GM12878 (cell line): ENCODE results near the gene COASY. TPM values are rescaled to one million over a fixed set of nuclear protein-coding genes. Genes with fewer than 3 reads are reported as not detected.

Experiments
- ATAC-seq: fragments of 200-7000 bp; cut with Tn5 transposase; 3 replicates; pipeline ENCODE4 v1.9.1; 2020; ENCODE audit warnings: mild to moderate bottlenecking, moderate library complexity
- BruUV-seq: library from RNA; stranded (reverse); fragments of 400-500 nt; replicated peaks from 2 replicates; lab custom pipeline; 2021; lab: Mats Ljungman, UMichigan
- CTCF ChIA-PET: fragments of 300-600 bp; sonication (Branson Sonifier 250); formaldehyde crosslinking; extraction: SDS; loops from one replicate; lab custom pipeline; 2021; ENCODE audit warnings: inconsistent platforms; lab: Yijun Ruan, JAX
- POLR2A ChIA-PET: fragments of 350-600 bp; formaldehyde crosslinking; extraction: SDS; loops from one replicate; lab custom pipeline; 2021; ENCODE audit warnings: inconsistent platforms; lab: Charles Lee
- RAD21 ChIA-PET: fragments of 300-600 bp; sonication (Branson Sonifier 250); formaldehyde crosslinking; loops from one replicate; lab custom pipeline; 2023; ENCODE audit warnings: antibody characterized with exemption; ENCODE audit not compliant: unreplicated experiment; lab: Charles Lee
- SMC1A ChIA-PET: fragments of 300-600 bp; sonication (Branson Sonifier 250); formaldehyde crosslinking; loops from one replicate; lab custom pipeline; 2023; ENCODE audit not compliant: unreplicated experiment, uncharacterized antibody; lab: Charles Lee
- DNase-seq: peaks from one replicate; pipeline ENCODE4 v3.0.0-alpha.2; 2011; ENCODE audit warnings: low read depth, low spot score
- FAIRE-seq: peaks from 3 replicates; lab custom pipeline; 2011; peaks lifted over from hg19 to GRCh38; lab: Jason Lieb, UNC
- H2AFZ ChIP-seq: 2 replicates; pipeline ENCODE4 v1.6.0; 2011; ENCODE audit warnings: low read depth, low read length, control low read depth; ENCODE audit not compliant: control insufficient read depth
- H3K27ac ChIP-seq: 2 replicates; pipeline ENCODE4 v1.5.1; 2011; ENCODE audit warnings: control low read depth; ENCODE audit not compliant: control insufficient read depth, insufficient read depth
- H3K27me3 ChIP-seq, 2 experiments: replicated peaks in 1 of 2; 2 replicates each; pipeline versions ENCODE4 v1.6.0 to v1.6.1; 2011; ENCODE audit warnings: low read length in 1 of 2; ENCODE audit not compliant: control insufficient read depth in 2 of 2, insufficient read depth in 2 of 2
- H3K36me3 ChIP-seq, 2 experiments: 2 replicates each; pipeline ENCODE4 v1.5.1; 2011; ENCODE audit warnings: low read length in 1 of 2; ENCODE audit not compliant: control insufficient read depth in 2 of 2, insufficient read depth in 2 of 2
- H3K4me1 ChIP-seq: 2 replicates; pipeline ENCODE4 v1.6.1; 2011; ENCODE audit warnings: mild to moderate bottlenecking, low read length, moderate library complexity, mixed read lengths; ENCODE audit not compliant: control insufficient read depth, insufficient read depth
- H3K4me2 ChIP-seq: 2 replicates; pipeline ENCODE4 v1.6.0; 2011; ENCODE audit warnings: control low read depth; ENCODE audit not compliant: control insufficient read depth, insufficient read depth
- H3K4me3 ChIP-seq: fragments of 200-600 bp; sonication (generic); 2 replicates; pipeline ENCODE4 v1.5.1; 2016
- H3K79me2 ChIP-seq: 2 replicates; pipeline ENCODE4 v1.6.0; 2011; ENCODE audit warnings: low read length; ENCODE audit not compliant: control insufficient read depth, insufficient read depth
- H3K9ac ChIP-seq: 2 replicates; pipeline ENCODE4 v1.8.0; 2011; ENCODE audit warnings: low read length, control low read depth, mixed read lengths; ENCODE audit not compliant: control insufficient read depth, insufficient read depth
- H3K9me3 ChIP-seq: replicated peaks from 3 replicates; pipeline ENCODE4 v1.5.1; 2011; ENCODE audit warnings: mild to moderate bottlenecking, low read length; ENCODE audit not compliant: control insufficient read depth, insufficient read depth
- H4K20me1 ChIP-seq: 2 replicates; pipeline ENCODE4 v1.6.0; 2011; ENCODE audit not compliant: control insufficient read depth, insufficient read depth
- CREB1 ChIP-seq: IDR thresholded peaks from 2 replicates; pipeline ENCODE4 v1.6.1; 2012; ENCODE audit warnings: low read depth, mild to moderate bottlenecking, inconsistent platforms
- MLLT1 ChIP-seq: fragments of 450-650 bp; IDR thresholded peaks from 2 replicates; pipeline ENCODE4 v1.6.1; 2016; ENCODE audit warnings: mild to moderate bottlenecking
- MXI1 ChIP-seq: fragments of 150-350 bp; IDR thresholded peaks from 2 replicates; pipeline ENCODE4 v1.6.1; 2011; ENCODE audit warnings: low read depth, mild to moderate bottlenecking, inconsistent platforms, low read length, improper control_type of control experiment
- SIN3A ChIP-seq: IDR thresholded peaks from 2 replicates; pipeline ENCODE4 v1.6.1; 2012; ENCODE audit warnings: low read depth, low read length, improper control_type of control experiment
- SMC3 ChIP-seq: IDR thresholded peaks from 2 replicates; pipeline ENCODE4 v1.6.1; 2011; ENCODE audit warnings: low read length, improper control_type of control experiment, borderline replicate concordance
- WGBS: methylation state at CpG from one replicate; pipeline ENCODE4 v1.1.6; 2016; ENCODE audit warnings: low lambda C conversion rate; ENCODE audit not compliant: insufficient replicate concordance, insufficient coverage; ENCODE audit errors: missing lambda C conversion rate; 5-methylcytosine and 5-hydroxymethylcytosine counted together
- in situ Hi-C: fragments of 300-500 bp; cut with MboI; formaldehyde crosslinking; loops from 9 replicates; pipeline ENCODE4 v1.14.3; 2018; ENCODE audit warnings: mixed read lengths
- intact Hi-C: fragments of 100-400 bp; cut with micrococcal nuclease; formaldehyde crosslinking; loops from one replicate; pipeline ENCODE4 v1.14.2; 2022; ENCODE audit not compliant: unreplicated experiment
- polyA plus RNA-seq, 11 experiments: library from polyadenylated mRNA; depleted of rRNA in 4 of 11; unstranded in 6 of 11; stranded (reverse) in 5 of 11; fragments of >200 nt; fragmentation: Nextera tagmentation in 4 of 11; fragmentation: Illumina TruSeq in 1 of 11; extraction: Ambion mirVana in 4 of 11; extraction: Trizol in 1 of 11; gene quantifications; 1 replicate in 1 of 11; 2 replicates in 10 of 11; pipeline versions ENCODE4 v1.2.1 to v1.2.3, GENCODE V29; 2011 to 2016; ENCODE audit warnings: inconsistent platforms in 2 of 11, missing spikeins in 2 of 11, low read depth in 1 of 11
- total RNA-seq, 4 experiments: library from RNA; depleted of rRNA in 3 of 4; stranded (reverse); fragments of >200 nt in 3 of 4; fragmentation: Illumina TruSeq in 1 of 4; extraction: Trizol in 1 of 4; gene quantifications; 2 replicates each; pipeline versions ENCODE4 v1.2.1 to v1.2.3, GENCODE V29; 2013 to 2021

COASY gene
- total and polyA plus RNA-seq, 10 of the 15 experiments (the other 5 are each of a cell fraction or from before 2014, with no cell fraction given), result 18.6 to 93.9 (median 43.2) TPM

- TF ChIP-seq SMC3 (no peak), CREB1 (no peak), SIN3A (no peak)
Observed at GRCh38 chr17:42598905-42599304, 37.0 kb downstream of the COASY start (continued).

- POLR2A ChIA-PET, result interaction anchor here (3.0 to 3.9 kb wide), 2 partner anchors 25 to 74 kb away, joined by 21 to 26 read pairs; partner anchors contain the start of genes PLEKHH3 and PSMC3IP
- H2AFZ ChIP-seq, result no peak overlapping the region
- no peaks in the 10 kb centered on the region; the same call in 1 of the 2 replicates for H4K20me1 ChIP-seq
- intact Hi-C loops (no loop called here), in situ Hi-C loops (loop anchor here (25.0 kb wide), 1 partner anchor 609 kb away; the partner anchor contains the start of gene TMEM106A)
- peaks cover 0 to 4% of the 10 kb centered on the region in 2 experiments; a peak in 2 of 4 replicates for H3K36me3 ChIP-seq
- 80% methylated on average over 7 of the region's 7 CpGs for WGBS
- H3K9me3 ChIP-seq, result no peaks in the 10 kb centered on the region
- no peak for DNase-seq
- peak overlapping the region; percentile 49; the same call in 1 of the 2 replicates for H3K4me3 ChIP-seq
- ATAC-seq, result peak; percentile 61
- peak overlapping the region; percentile 49 for H3K4me2 ChIP-seq
- no peak overlapping the region for H3K27ac ChIP-seq
- RAD21 ChIA-PET, result interaction anchor here (1.4 to 6.8 kb wide), 3 partner anchors 25 to 80 kb away, joined by 3 to 58 read pairs (median 43); partner anchors contain the start of genes PLEKHH3 and PSMC3IP
- no peaks in the 10 kb centered on the region for H3K27me3 ChIP-seq
- peaks cover 8% of the 10 kb centered on the region for H3K4me1 ChIP-seq
- SMC1A ChIA-PET, result interaction anchor here (3.7 to 7.1 kb wide), 3 partner anchors 18 to 74 kb away, joined by 35 to 85 read pairs (median 69); partner anchors contain the start of genes CCR10, PLEKHH3 and PSMC3IP
- FAIRE-seq, result no peak
- CTCF ChIA-PET, result no interaction called here
- peaks cover 74% of the 10 kb centered on the region for H3K79me2 ChIP-seq
- 0 out of 2 replicates have a peak, but pooled peaks have one; percentile 27 for TF ChIP-seq MLLT1
- TF ChIP-seq MXI1, result no peak
- peak overlapping the region; percentile 10; the same call in 1 of the 2 replicates for H3K9ac ChIP-seq
- no TSS peak for BruUV-seq
Observed at GRCh38 chr17:42603318-42603717, 41.4 kb downstream of the COASY start.
